ENCODE data around the gene TMEM59L. TPM values are rescaled to one million over a fixed set of nuclear protein-coding genes. Genes with fewer than 3 reads are reported as not detected.

The TMEM59L gene
- total and polyA plus RNA-seq, 8 donors = 1.6 to 41.9 (median 33.5) TPM

- DNase-seq (peak; percentile 96 to 99 (median 98)), ATAC-seq (peak; percentile 98)
- intact Hi-C loops (cut with DNase I) = no loop called here
- TF ChIP-seq, protein P1, sequence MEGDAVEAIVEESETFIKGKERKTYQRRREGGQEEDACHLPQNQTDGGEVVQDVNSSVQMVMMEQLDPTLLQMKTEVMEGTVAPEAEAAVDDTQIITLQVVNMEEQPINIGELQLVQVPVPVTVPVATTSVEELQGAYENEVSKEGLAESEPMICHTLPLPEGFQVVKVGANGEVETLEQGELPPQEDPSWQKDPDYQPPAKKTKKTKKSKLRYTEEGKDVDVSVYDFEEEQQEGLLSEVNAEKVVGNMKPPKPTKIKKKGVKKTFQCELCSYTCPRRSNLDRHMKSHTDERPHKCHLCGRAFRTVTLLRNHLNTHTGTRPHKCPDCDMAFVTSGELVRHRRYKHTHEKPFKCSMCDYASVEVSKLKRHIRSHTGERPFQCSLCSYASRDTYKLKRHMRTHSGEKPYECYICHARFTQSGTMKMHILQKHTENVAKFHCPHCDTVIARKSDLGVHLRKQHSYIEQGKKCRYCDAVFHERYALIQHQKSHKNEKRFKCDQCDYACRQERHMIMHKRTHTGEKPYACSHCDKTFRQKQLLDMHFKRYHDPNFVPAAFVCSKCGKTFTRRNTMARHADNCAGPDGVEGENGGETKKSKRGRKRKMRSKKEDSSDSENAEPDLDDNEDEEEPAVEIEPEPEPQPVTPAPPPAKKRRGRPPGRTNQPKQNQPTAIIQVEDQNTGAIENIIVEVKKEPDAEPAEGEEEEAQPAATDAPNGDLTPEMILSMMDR (IDR thresholded peaks at IDR 0.05) = no peak
- Histone ChIP-seq H3K4me1 (peaks cover 16 to 21% of the 10 kb centered on the region in 2 donors), H3K9me3 (no peaks in the 10 kb centered on the region), H3K4me3 (peak within 1 kb of the TSS; percentile 79 to 89), H3K27me3 (no peaks in the 10 kb centered on the region), H3K27ac (peak within 1 kb of the TSS; percentile 64 to 94), H3K36me3 (peaks cover 0 to 71% of the 10 kb centered on the region in 2 donors)
These were observed 40.9 kb upstream of the TMEM59L start, which contains the start of gene UBA52 for GRCh38 chr19:18571564-18572344. UBA52 (plus strand) TSS chr19:18571857; CDS start chr19:18573301, 1,444 bp downstream.

DNA sequence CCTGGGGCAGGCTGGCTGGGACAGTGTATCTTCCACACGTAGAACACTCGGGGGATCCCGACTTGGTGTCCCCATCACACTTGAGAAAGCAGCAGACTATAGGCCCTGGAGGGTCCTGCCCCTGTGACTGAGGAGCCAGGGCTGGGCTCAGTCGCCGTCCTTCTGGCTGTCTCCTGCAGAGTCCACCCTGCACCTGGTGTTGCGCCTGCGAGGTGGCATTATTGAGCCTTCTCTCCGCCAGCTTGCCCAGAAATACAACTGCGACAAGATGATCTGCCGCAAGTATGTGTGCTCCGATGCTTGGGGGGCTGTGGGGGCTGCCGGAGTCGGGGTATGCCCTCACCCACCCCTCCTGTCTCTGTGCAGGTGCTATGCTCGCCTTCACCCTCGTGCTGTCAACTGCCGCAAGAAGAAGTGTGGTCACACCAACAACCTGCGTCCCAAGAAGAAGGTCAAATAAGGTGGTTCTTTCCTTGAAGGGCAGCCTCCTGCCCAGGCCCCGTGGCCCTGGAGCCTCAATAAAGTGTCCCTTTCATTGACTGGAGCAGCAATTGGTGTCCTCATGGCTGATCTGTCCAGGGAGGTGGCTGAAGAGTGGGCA, 37.9 kb upstream of the TMEM59L start:
- intact Hi-C loops (cut with DNase I) = no loop called here
- Histone ChIP-seq H3K4me1 (peaks cover 16 to 21% of the 10 kb centered on the region in 2 donors), H3K9me3 (no peaks in the 10 kb centered on the region), H3K27ac (no peak overlapping the region), H3K4me3 (no peak overlapping the region), H3K36me3 (peaks cover 0 to 59% of the 10 kb centered on the region in 2 donors), H3K27me3 (no peaks in the 10 kb centered on the region)
- ATAC-seq (no peak), DNase-seq (peak in 1 of 4 donors; percentile 55)
- TF ChIP-seq, protein P1 (IDR thresholded peaks at IDR 0.05) = no peak

- DNase-seq (peak in 1 of 4 donors; percentile 23), ATAC-seq (no peak)
- Histone ChIP-seq H3K9me3 (no peaks in the 10 kb centered on the region), H3K4me1 (peaks cover 15 to 16% of the 10 kb centered on the region in 2 donors), H3K36me3 (peaks cover 0 to 55% of the 10 kb centered on the region in 2 donors), H3K27me3 (no peaks in the 10 kb centered on the region), H3K4me3 (no peak overlapping the region), H3K27ac (no peak overlapping the region)
- intact Hi-C loops (cut with DNase I) = no loop called here
- TF ChIP-seq, protein P1 (IDR thresholded peaks at IDR 0.05) = no peak
These were observed 36.3 kb upstream of the TMEM59L start for GRCh38 chr19:18576383-18576782.

DNA sequence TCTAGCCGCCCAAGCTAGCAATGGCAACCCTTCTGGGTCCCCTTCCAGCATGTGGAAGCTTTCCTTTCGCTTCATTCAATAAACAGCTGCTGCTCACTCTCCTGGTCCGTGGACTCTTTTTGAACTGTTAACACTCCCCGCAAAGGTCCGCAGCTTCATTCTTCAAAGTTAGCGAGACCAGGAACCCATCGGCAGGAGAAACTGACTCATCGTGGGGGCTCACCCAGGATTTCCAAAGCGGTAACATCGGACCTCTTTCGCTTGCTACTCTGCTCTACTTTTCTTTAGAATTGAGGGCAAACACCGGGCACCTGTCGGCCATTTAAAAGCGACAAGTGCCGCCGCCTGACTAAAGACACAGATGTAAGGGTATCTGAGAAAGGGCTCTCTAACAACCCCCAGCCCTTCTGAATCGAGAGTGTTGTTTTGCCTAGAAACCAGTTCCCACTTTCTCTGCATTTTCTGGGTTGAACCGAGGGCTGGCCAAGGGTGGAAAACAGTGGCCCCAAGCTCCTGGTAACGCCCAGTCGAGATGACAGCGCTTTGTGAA, 35.2 kb upstream of the TMEM59L start:
- Histone ChIP-seq H3K36me3 (peaks cover 0 to 55% of the 10 kb centered on the region in 2 donors), H3K27ac (no peak overlapping the region), H3K4me1 (peaks cover 11 to 13% of the 10 kb centered on the region in 2 donors), H3K9me3 (no peaks in the 10 kb centered on the region), H3K27me3 (no peaks in the 10 kb centered on the region), H3K4me3 (no peak overlapping the region)
- ATAC-seq (no peak), DNase-seq (peak in 1 of 4 donors; percentile 17)
- intact Hi-C loops (cut with DNase I) = no loop called here
- TF ChIP-seq, protein P1 (IDR thresholded peaks at IDR 0.05) = no peak

DNA sequence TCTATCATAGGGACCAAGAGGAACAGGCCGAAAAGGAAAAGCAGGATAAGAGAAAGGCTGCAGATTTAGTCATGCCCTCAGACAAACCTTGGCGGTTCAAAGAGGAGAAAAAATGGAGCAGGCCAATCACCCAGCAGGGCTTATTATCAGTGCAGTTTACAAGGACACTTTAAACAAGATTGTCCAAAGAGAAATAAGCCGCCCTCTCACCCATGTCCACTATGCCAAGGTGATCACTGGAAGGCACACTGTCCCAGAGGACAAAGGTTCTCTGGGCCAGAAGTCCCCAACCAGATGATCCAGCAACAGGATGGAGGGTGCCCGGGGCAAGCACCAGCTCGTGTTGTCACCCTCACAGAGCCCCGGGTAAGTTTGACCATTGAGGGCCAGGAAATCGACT, 32.4 kb upstream of the TMEM59L start:
- H3K27ac ChIP-seq = no peak overlapping the region
- H3K27me3 ChIP-seq = no peaks in the 10 kb centered on the region
- ATAC-seq = no peak
- TF ChIP-seq, protein P1 (IDR thresholded peaks at IDR 0.05) = no peak
- DNase-seq = peak in 1 of 4 donors; percentile 16
- intact Hi-C loops (cut with DNase I) = no loop called here
- H3K4me1 ChIP-seq = no peaks in the 10 kb centered on the region
- no peaks in the 10 kb centered on the region for H3K9me3 ChIP-seq
- H3K4me3 ChIP-seq = no peak overlapping the region
- H3K36me3 ChIP-seq = peaks cover 0 to 33% of the 10 kb centered on the region in 2 donors
